Upper lobe of left lung (tissue), 4 donors: ENCODE data around the gene PITPNM1.

Source experiments
- CTCF ChIP-seq, 6 experiments: fragments of 450-650 bp in 4 of 6; fragments of 200-600 bp in 2 of 6; sonication (generic) in 2 of 6; IDR thresholded peaks; one replicate each; pipeline ENCODE4 v1.5.1; 2016 to 2019; ENCODE audit warnings: antibody characterized with exemption in 6 of 6
- POLR2A ChIP-seq, 4 donors: fragments of 450-650 bp; IDR thresholded peaks; one replicate each; pipeline ENCODE4 v1.5.1; 2016 to 2017; ENCODE audit warnings: antibody characterized with exemption in 4 of 4, mild to moderate bottlenecking in 2 of 4
- POLR2AphosphoS5 ChIP-seq, 2 donors: sonication (generic); formaldehyde crosslinking; IDR thresholded peaks; one replicate each; pipeline ENCODE4 v1.5.1; 2017; ENCODE audit warnings: antibody characterized with exemption in 2 of 2

GRCh38 chr11:67457453-67457852 is 47.7 kb downstream of the PITPNM1 start:
- TF ChIP-seq CTCF (IDR thresholded peaks at IDR 0.05): no peak
- no peak for TF ChIP-seq POLR2AphosphoS5 (IDR thresholded peaks at IDR 0.05)
- TF ChIP-seq POLR2A (IDR thresholded peaks at IDR 0.05): no peak
